Measurements from ENCODE around the gene NFKB1.
A peak's percentile ranks its signal among the peaks of the same experiment; 100 is the strongest.

NFKB1 gene

GRCh38 chr4:102606846-102607450 is 105.8 kb downstream of the NFKB1 start:
- Histone ChIP-seq H3K23ac (ENCODE audit: low read length) (no peak overlapping the region), H3K9me3 (ENCODE audit: insufficient read depth, low read depth, low read length) (no peaks in the 10 kb centered on the region), H3K4me2 (ENCODE audit: low read length) (no peak overlapping the region), H2BK120ac (ENCODE audit: insufficient read depth, low read length, poor library complexity) (no peak overlapping the region), H3K79me1 (ENCODE audit: low read length) (no peaks in the 10 kb centered on the region), H2BK5ac (ENCODE audit: low read depth, low read length, poor library complexity) (no peak overlapping the region), H3K4ac (ENCODE audit: low read depth, low read length) (no peak overlapping the region), H2AK5ac (ENCODE audit: low read length) (no peak overlapping the region), H2AFZ (ENCODE audit: insufficient read depth, low read length, poor library complexity) (no peak overlapping the region), H3K9ac (ENCODE audit: low read length) (no peak overlapping the region), H3K18ac (ENCODE audit: low read length) (no peak overlapping the region), H4K91ac (ENCODE audit: low read depth, low read length) (no peak overlapping the region), H4K8ac (ENCODE audit: low read depth, low read length) (no peak overlapping the region), H3K4me3 (ENCODE audit: low read depth, low read length) (no peak overlapping the region), H3K4me1 (ENCODE audit: control insufficient read depth in 1 of 2, insufficient read depth in 2 of 2, low read length in 2 of 2) (peaks cover 0 to 3% of the 10 kb centered on the region in 2 experiments), H3K36me3 (ENCODE audit: control insufficient read depth in 1 of 2, insufficient read depth in 2 of 2, low read length in 2 of 2) (peaks cover 17 to 27% of the 10 kb centered on the region in 2 experiments), H3K27ac (ENCODE audit: low read depth, low read length) (no peak overlapping the region), H3K79me2 (ENCODE audit: control insufficient read depth, insufficient read depth, low read length, poor library complexity) (no peaks in the 10 kb centered on the region), H3K14ac (ENCODE audit: low read length) (no peak overlapping the region), H4K12ac (ENCODE audit: low read depth, low read length) (no peak overlapping the region), H3K27me3 (ENCODE audit: insufficient read depth, low read length) (no peaks in the 10 kb centered on the region), H2BK12ac (ENCODE audit: low read length) (no peak overlapping the region)
- DNase-seq = peak; percentile 38 to 66
- WGBS (ENCODE audit: extremely low coverage, insufficient coverage, insufficient read length) = no CpG with 5 or more reads among the region's 7 CpGs

GRCh38 chr4:102608190-102608589 is 107.0 kb downstream of the NFKB1 start:
- Histone ChIP-seq H3K18ac (ENCODE audit: low read length) (no peak overlapping the region), H4K91ac (ENCODE audit: low read depth, low read length) (no peak overlapping the region), H2BK120ac (ENCODE audit: insufficient read depth, low read length, poor library complexity) (no peak overlapping the region), H2BK5ac (ENCODE audit: low read depth, low read length, poor library complexity) (no peak overlapping the region), H2BK12ac (ENCODE audit: low read length) (no peak overlapping the region), H4K8ac (ENCODE audit: low read depth, low read length) (no peak overlapping the region), H3K4ac (ENCODE audit: low read depth, low read length) (no peak overlapping the region), H3K36me3 (ENCODE audit: control insufficient read depth in 1 of 2, insufficient read depth in 2 of 2, low read length in 2 of 2) (peaks cover 22 to 35% of the 10 kb centered on the region in 2 experiments), H3K4me1 (ENCODE audit: control insufficient read depth in 1 of 2, insufficient read depth in 2 of 2, low read length in 2 of 2) (peaks cover 0 to 3% of the 10 kb centered on the region in 2 experiments), H3K14ac (ENCODE audit: low read length) (no peak overlapping the region), H3K23ac (ENCODE audit: low read length) (no peak overlapping the region), H3K79me1 (ENCODE audit: low read length) (no peaks in the 10 kb centered on the region), H2AFZ (ENCODE audit: insufficient read depth, low read length, poor library complexity) (no peak overlapping the region), H3K27me3 (ENCODE audit: insufficient read depth, low read length) (no peaks in the 10 kb centered on the region), H4K12ac (ENCODE audit: low read depth, low read length) (no peak overlapping the region), H3K4me3 (ENCODE audit: low read depth, low read length) (no peak overlapping the region), H3K79me2 (ENCODE audit: control insufficient read depth, insufficient read depth, low read length, poor library complexity) (no peaks in the 10 kb centered on the region), H3K9ac (ENCODE audit: low read length) (no peak overlapping the region), H3K27ac (ENCODE audit: low read depth, low read length) (no peak overlapping the region), H3K9me3 (ENCODE audit: insufficient read depth, low read depth, low read length) (no peaks in the 10 kb centered on the region), H3K4me2 (ENCODE audit: low read length) (no peak overlapping the region), H2AK5ac (ENCODE audit: low read length) (no peak overlapping the region)
- DNase-seq = no peak
- WGBS (ENCODE audit: extremely low coverage, insufficient coverage, insufficient read length) = no CpG with 5 or more reads among the region's 1 CpG

- Histone ChIP-seq H2AFZ (ENCODE audit: insufficient read depth, low read length, poor library complexity) (no peak overlapping the region), H2BK5ac (ENCODE audit: low read depth, low read length, poor library complexity) (no peak overlapping the region), H3K14ac (ENCODE audit: low read length) (no peak overlapping the region)
Observed at GRCh38 chr4:102610007-102610406, 108.8 kb downstream of the NFKB1 start.

GRCh38 chr4:102610476-102610875 is 109.3 kb downstream of the NFKB1 start:
- H3K27ac ChIP-seq (ENCODE audit: low read depth, low read length) = no peak overlapping the region
- no peak overlapping the region for H2AK5ac ChIP-seq (ENCODE audit: low read length)
- H3K4me1 ChIP-seq (ENCODE audit: control insufficient read depth in 1 of 2, insufficient read depth in 2 of 2, low read length in 2 of 2) = peaks cover 5 to 9% of the 10 kb centered on the region in 2 experiments
- no peak overlapping the region for H3K4me3 ChIP-seq (ENCODE audit: low read depth, low read length)
- no peak overlapping the region for H2BK120ac ChIP-seq (ENCODE audit: insufficient read depth, low read length, poor library complexity)
- no peaks in the 10 kb centered on the region for H3K27me3 ChIP-seq (ENCODE audit: insufficient read depth, low read length)
- no peak overlapping the region for H2BK12ac ChIP-seq (ENCODE audit: low read length)
- no peak overlapping the region for H3K4me2 ChIP-seq (ENCODE audit: low read length)
- peak in 1 of 2 donors; percentile 35 for DNase-seq
- no peaks in the 10 kb centered on the region for H3K9me3 ChIP-seq (ENCODE audit: insufficient read depth, low read depth, low read length)
- no CpG with 5 or more reads among the region's 3 CpGs for WGBS (ENCODE audit: extremely low coverage, insufficient coverage, insufficient read length)
- H2BK5ac ChIP-seq (ENCODE audit: low read depth, low read length, poor library complexity) = no peak overlapping the region
- no peak overlapping the region for H3K9ac ChIP-seq (ENCODE audit: low read length)
- no peak overlapping the region for H3K14ac ChIP-seq (ENCODE audit: low read length)
- H4K12ac ChIP-seq (ENCODE audit: low read depth, low read length) = no peak overlapping the region
- H3K23ac ChIP-seq (ENCODE audit: low read length) = no peak overlapping the region
- no peaks in the 10 kb centered on the region for H3K79me2 ChIP-seq (ENCODE audit: control insufficient read depth, insufficient read depth, low read length, poor library complexity)
- H3K36me3 ChIP-seq (ENCODE audit: control insufficient read depth in 1 of 2, insufficient read depth in 2 of 2, low read length in 2 of 2) = peaks cover 32 to 45% of the 10 kb centered on the region in 2 experiments
- no peak overlapping the region for H4K91ac ChIP-seq (ENCODE audit: low read depth, low read length)
- no peak overlapping the region for H4K8ac ChIP-seq (ENCODE audit: low read depth, low read length)
- H3K4ac ChIP-seq (ENCODE audit: low read depth, low read length) = no peak overlapping the region
- H3K79me1 ChIP-seq (ENCODE audit: low read length) = no peaks in the 10 kb centered on the region
- H2AFZ ChIP-seq (ENCODE audit: insufficient read depth, low read length, poor library complexity) = no peak overlapping the region
- H3K18ac ChIP-seq (ENCODE audit: low read length) = no peak overlapping the region

More at GRCh38 chr4:102610007-102610406, 108.8 kb downstream of the NFKB1 start:
- H4K91ac ChIP-seq (ENCODE audit: low read depth, low read length) = no peak overlapping the region
- no peak overlapping the region for H3K4me2 ChIP-seq (ENCODE audit: low read length)
- H3K18ac ChIP-seq (ENCODE audit: low read length) = no peak overlapping the region
- H2BK12ac ChIP-seq (ENCODE audit: low read length) = no peak overlapping the region
- no peak overlapping the region for H3K9ac ChIP-seq (ENCODE audit: low read length)
- H3K36me3 ChIP-seq (ENCODE audit: control insufficient read depth in 1 of 2, insufficient read depth in 2 of 2, low read length in 2 of 2) = peaks cover 30 to 43% of the 10 kb centered on the region in 2 experiments
- no peak overlapping the region for H2BK120ac ChIP-seq (ENCODE audit: insufficient read depth, low read length, poor library complexity)
- H3K79me2 ChIP-seq (ENCODE audit: control insufficient read depth, insufficient read depth, low read length, poor library complexity) = no peaks in the 10 kb centered on the region
- no peaks in the 10 kb centered on the region for H3K27me3 ChIP-seq (ENCODE audit: insufficient read depth, low read length)
- H3K23ac ChIP-seq (ENCODE audit: low read length) = no peak overlapping the region
- H3K9me3 ChIP-seq (ENCODE audit: insufficient read depth, low read depth, low read length) = no peaks in the 10 kb centered on the region
- H3K79me1 ChIP-seq (ENCODE audit: low read length) = no peaks in the 10 kb centered on the region
- no peak overlapping the region for H2AK5ac ChIP-seq (ENCODE audit: low read length)
- H3K4ac ChIP-seq (ENCODE audit: low read depth, low read length) = no peak overlapping the region
- no peak overlapping the region for H3K27ac ChIP-seq (ENCODE audit: low read depth, low read length)
- peaks cover 5 to 9% of the 10 kb centered on the region in 2 experiments for H3K4me1 ChIP-seq (ENCODE audit: control insufficient read depth in 1 of 2, insufficient read depth in 2 of 2, low read length in 2 of 2)
- DNase-seq = no peak
- no peak overlapping the region for H4K12ac ChIP-seq (ENCODE audit: low read depth, low read length)
- H4K8ac ChIP-seq (ENCODE audit: low read depth, low read length) = no peak overlapping the region
- no peak overlapping the region for H3K4me3 ChIP-seq (ENCODE audit: low read depth, low read length)
